RWPE2 (cell line): ENCODE results near the gene TM6SF1.

Experiments
- ATAC-seq: fragments of 200-7000 bp; cut with Tn5 transposase; 3 replicates; pipeline ENCODE4 v1.9.1; 2021; ENCODE audit warnings: low read depth
- DNase-seq: peaks from one replicate; pipeline ENCODE4 v3.0.0-alpha.2; 2020; ENCODE audit warnings: low spot score
- H3K27ac ChIP-seq: fragments of 450-650 bp; 2 replicates; pipeline ENCODE4 v1.5.1; 2017; ENCODE audit warnings: mild to moderate bottlenecking; ENCODE audit not compliant: poor library complexity, severe bottlenecking
- H3K27me3 ChIP-seq: fragments of 250-450 bp; sonication (Bioruptor Pico); 2 replicates; pipeline ENCODE4 v1.5.1; 2021; ENCODE audit warnings: mild to moderate bottlenecking, moderate library complexity; ENCODE audit not compliant: insufficient read depth, poor library complexity, severe bottlenecking
- H3K36me3 ChIP-seq: fragments of 250-450 bp; sonication (Bioruptor Pico); 2 replicates; pipeline ENCODE4 v1.5.1; 2020; ENCODE audit warnings: low read depth, mild to moderate bottlenecking, moderate library complexity
- H3K4me1 ChIP-seq: fragments of 250-450 bp; sonication (Bioruptor Pico); 2 replicates; pipeline ENCODE4 v1.5.1; 2021; ENCODE audit warnings: mild to moderate bottlenecking, moderate library complexity; ENCODE audit not compliant: insufficient read depth, poor library complexity, severe bottlenecking
- H3K4me3 ChIP-seq: fragments of 250-450 bp; sonication (Bioruptor Pico); 2 replicates; pipeline ENCODE4 v1.5.1; 2021; ENCODE audit warnings: mild to moderate bottlenecking, moderate library complexity; ENCODE audit not compliant: severe bottlenecking
- H3K9me3 ChIP-seq: fragments of 250-450 bp; sonication (Bioruptor Pico); 2 replicates; pipeline ENCODE4 v1.5.1; 2021; ENCODE audit warnings: mild to moderate bottlenecking, moderate library complexity; ENCODE audit not compliant: severe bottlenecking
- CTCF ChIP-seq: fragments of 450-650 bp; IDR thresholded peaks from one replicate; pipeline ENCODE4 v1.5.1; 2017; ENCODE audit warnings: mild to moderate bottlenecking, moderate library complexity; ENCODE audit not compliant: poor library complexity, severe bottlenecking

TM6SF1 gene

DNA sequence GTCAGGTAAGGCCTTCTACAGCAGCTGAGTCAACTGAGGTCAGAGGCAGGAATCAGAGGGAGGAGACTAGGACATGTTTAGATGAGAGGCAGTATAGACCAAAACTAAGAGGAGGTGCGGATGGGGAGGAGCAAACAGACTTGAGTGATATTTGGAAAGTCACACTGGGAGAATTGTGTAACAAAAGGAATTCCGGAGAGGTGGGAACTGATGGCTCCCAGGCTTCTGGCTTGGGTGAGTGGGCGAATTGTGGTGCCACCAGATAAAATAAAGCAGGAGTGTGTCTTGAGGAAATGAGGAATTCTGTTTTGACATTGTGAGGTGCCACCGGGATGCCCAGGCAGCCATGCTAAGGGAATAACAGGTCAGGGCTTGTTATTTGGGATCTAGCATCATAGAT is 3.3 kb upstream of the TM6SF1 start:
- Histone ChIP-seq H3K4me1 (no peaks in the 10 kb centered on the region), H3K27ac (no peak overlapping the region), H3K9me3 (no peaks in the 10 kb centered on the region), H3K4me3 (no peak overlapping the region), H3K27me3 (peaks cover 5% of the 10 kb centered on the region), H3K36me3 (no peaks in the 10 kb centered on the region)
- no peak for DNase-seq
- no peak for ATAC-seq
- TF ChIP-seq CTCF, result no peak

DNA sequence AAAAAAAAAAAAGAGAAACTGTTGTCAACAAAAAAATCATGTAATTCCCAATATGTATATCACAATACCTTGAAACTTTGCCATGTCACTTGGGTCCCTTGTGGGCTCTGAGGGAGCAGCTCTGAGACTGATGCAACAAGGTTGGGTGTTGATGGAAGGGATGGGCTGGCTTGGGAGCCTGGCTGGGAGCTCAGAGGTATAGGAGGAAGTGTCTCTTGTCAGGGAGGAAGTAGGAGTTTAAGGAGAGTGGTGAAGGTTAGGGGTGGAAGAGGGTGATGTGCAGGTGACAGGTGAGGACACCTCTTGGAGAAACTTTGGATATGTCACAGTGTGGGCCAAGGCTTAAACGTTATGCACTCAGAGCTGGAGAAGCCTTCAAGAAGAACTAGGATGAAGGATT is 2.0 kb upstream of the TM6SF1 start:
- Histone ChIP-seq H3K36me3 (no peaks in the 10 kb centered on the region), H3K4me1 (no peaks in the 10 kb centered on the region), H3K27ac (no peak overlapping the region), H3K9me3 (no peaks in the 10 kb centered on the region), H3K27me3 (peaks cover 5% of the 10 kb centered on the region), H3K4me3 (no peak overlapping the region)
- no peak for ATAC-seq
- no peak for TF ChIP-seq CTCF
- DNase-seq, result no peak

- H3K9me3 ChIP-seq, result no peaks in the 10 kb centered on the region
- peak overlapping the region; percentile 59 for H3K4me3 ChIP-seq
- no peaks in the 10 kb centered on the region for H3K36me3 ChIP-seq
- no peaks in the 10 kb centered on the region for H3K4me1 ChIP-seq
- ATAC-seq (peak; percentile 4; the same call in 1 of the 3 replicates), DNase-seq (no peak)
- H3K27me3 ChIP-seq, result peaks cover 5% of the 10 kb centered on the region
- no peak for TF ChIP-seq CTCF
- H3K27ac ChIP-seq, result no peak overlapping the region
Observed at GRCh38 chr15:83107841-83108181, 366 bp downstream of the TM6SF1 start.

- Histone ChIP-seq H3K4me1 (no peaks in the 10 kb centered on the region), H3K27ac (no peak overlapping the region), H3K36me3 (no peaks in the 10 kb centered on the region), H3K27me3 (peaks cover 5% of the 10 kb centered on the region), H3K9me3 (no peaks in the 10 kb centered on the region), H3K4me3 (no peak overlapping the region)
- ATAC-seq (peak; percentile 36), DNase-seq (no peak)
- TF ChIP-seq CTCF, result no peak
Observed at GRCh38 chr15:83108266-83109219, 1.1 kb downstream of the TM6SF1 start.

- Histone ChIP-seq H3K36me3 (no peaks in the 10 kb centered on the region), H3K27me3 (peaks cover 5% of the 10 kb centered on the region), H3K9me3 (no peaks in the 10 kb centered on the region), H3K4me3 (no peak overlapping the region), H3K4me1 (no peaks in the 10 kb centered on the region), H3K27ac (no peak overlapping the region)
- TF ChIP-seq CTCF, result no peak
- ATAC-seq (no peak), DNase-seq (no peak)
Observed at GRCh38 chr15:83109532-83109931, 2.1 kb downstream of the TM6SF1 start.
